Measurements from ENCODE around the gene CYGB.

Gene CYGB

DNA sequence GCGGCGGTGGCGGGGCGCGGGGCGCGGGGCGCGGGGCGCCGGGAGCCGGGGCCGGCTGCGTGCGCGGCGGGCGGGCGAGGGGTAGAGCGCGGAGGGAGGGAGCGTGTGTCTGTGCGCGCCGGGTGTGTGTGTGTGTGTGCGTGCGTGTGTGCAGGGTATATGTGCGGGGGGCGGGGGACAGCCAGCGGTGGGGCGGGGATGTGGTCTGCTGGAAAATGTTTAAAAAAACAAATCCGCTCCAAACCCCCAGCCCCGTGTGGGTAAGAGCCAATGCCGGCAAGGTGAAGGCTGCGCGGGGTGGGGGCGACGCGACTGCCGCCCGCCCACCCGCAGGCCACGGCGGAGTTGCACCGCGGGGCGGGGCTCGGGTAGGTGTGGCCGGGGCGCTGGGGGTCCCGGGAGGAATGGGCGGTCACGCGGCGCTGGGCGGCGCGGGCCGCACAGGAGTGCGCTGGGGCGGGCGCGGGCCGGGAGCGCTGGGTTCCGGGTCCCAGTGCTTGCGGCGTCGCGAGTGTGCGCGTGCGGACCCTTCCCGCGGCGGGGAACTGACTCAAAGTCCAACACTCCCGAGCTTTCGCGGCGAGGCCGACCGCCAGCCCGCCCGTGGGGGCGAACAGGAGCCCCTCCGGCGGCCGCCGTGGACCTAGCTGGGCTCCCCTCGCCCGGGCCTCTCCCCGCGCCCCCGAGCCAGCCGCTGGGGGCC is at the start of gene CYGB:
Gene CYGB (minus strand): TSS at position 132 of the 703 bp plus-strand sequence. CDS start 167 bp downstream, outside the sequence.
- no peak for DNase-seq (ENCODE audit: low read depth)

DNA sequence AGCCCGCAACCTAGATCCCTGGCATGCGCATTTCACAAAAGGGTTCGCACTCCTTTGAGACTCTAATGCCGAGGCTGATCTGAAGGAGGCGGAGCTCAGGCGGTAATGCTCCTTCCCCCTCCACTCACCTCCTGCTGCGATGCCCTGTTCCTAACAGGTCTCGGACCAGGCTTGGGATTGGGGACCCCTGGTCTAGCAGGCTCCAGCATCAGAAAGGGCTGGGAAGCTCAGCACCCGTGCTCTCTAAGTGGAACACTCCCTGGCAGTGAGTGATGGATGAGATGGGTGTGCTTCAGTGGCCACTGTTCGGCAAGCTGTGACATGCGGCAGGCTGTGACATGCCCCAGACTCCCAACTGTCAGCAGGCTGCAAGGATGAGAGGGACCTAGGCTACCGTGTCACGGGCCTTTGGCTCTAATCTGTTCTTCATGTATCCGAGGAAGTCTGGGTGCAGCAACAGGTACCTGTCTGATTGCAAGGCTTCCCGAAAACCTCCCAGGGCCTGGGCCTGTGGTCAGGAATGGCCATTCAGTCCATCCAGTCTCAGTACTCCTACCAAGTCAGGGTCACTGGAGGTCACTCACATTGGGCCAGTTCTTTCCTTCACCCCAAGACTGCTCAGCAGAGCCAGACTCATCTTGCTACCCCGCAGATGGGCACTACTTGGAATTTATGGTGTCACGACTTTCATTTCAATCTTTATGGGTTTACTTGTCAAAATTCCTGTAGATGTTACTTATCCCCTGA is 49.4 kb upstream of the CYGB start:
- no peak for DNase-seq (ENCODE audit: low read depth)

DNA sequence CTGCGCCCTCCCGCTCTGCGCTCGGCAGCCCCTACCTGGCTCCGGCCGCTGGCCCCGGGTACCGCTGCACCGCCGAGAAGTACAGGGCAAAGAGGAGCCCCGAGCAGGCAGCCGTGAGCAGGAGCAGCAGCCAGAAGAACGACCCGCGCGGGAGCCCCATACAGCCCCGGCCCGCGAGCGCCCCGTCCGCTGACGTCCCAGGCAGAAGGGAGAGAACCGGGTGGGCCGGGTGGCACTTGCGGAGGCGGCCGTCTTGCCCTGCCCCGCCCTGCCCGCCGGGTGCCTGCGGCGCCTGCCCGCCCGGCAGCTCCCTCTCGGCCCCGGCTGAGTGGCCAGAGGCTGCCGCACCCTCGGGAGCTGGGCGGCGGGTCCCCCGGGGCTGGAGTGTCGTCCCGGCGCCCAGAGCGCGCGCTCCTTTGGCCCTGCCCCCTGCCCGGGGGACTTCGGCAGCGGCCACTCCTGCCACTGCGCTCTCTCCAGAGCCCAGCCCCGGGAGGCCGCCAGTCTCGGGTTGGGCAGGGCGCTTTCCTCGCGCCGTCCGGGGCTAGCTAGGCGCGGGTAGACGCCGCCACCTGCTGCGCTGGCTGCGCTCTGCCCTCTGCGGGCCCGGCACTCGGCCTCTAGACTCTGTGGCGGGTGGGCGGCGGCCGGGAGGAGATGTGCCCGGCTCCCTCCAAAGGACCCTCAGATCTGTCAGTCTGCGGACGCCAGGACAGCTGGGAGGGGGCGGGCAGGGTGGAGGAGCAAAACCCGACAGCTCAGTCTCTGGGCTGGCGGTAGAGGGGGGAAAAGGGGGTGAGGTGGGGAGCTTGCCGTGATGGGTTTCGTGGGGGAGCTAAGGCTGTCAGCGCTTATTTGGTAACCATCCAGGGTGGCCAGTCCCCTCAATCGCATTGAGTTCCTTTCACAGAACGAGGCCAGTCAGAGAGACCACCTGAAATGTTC is 48.4 kb upstream of the CYGB start, which contains the start of gene ST6GALNAC2:
Gene ST6GALNAC2 (minus strand): TSS at position 212 of the 945 bp plus-strand sequence. CDS start 52 bp downstream, at position 160.
- no peak for DNase-seq (ENCODE audit: low read depth)

DNA sequence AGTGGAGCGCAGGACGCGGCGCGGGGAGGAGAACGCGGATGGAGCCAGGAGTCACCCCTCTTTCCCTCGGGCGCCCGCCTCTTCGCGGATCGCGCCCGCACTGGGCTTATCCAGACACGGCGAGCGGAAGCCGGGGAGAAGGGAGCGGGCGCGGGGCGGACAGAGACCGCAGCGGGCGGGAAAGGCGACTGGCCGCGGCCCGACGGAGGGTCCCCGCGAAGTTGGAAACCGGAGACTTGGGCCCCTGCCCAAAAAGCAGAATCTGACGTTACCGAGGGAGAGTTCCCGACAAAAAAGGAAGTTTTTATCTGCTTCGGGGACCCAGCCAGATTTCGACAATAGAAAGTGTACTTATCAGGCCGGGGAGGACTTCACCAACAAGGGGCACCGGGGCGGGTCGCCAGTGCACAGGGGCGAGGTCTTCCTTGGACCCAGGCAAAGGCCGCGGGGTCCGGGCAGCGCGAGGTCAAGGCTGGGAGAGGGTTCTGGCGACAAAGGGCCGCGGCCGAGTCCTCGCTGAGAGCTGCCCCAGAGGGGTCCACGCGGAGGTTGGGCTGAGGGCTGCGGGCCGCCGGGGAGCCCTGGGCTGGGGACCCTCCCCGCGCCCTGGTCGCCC is 47.6 kb upstream of the CYGB start:
- DNase-seq (ENCODE audit: low read depth): no peak

DNA sequence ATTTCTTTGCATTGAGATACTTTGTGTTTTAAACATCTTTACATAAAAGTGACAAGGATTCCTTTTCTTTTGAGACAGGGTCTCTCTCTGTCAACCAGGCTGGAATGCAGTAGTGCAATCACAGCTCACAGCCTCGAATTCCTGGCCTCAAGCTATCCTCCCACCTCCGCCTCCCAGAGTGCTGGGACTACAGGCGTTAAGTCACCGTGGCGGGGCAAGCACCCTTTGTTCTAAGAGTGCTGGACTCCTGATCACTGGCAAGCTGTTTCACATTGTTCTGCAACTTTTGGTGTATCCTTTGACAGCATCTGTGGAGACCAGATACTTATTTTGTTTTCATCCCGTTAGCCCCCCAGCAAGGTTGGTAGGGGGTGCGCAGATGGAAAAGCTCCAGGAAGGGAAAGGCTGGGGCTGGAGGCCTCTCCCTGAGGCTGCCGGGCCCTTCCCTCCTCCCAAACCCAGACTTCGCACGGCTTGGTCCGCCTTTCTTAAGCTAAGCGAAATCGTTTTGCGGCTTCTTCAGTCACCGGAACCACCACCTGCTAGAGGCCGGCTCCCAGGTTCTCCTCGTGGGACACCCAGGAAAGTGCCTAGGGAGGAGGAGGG is 47.0 kb upstream of the CYGB start:
- DNase-seq (ENCODE audit: low read depth): no peak

DNA sequence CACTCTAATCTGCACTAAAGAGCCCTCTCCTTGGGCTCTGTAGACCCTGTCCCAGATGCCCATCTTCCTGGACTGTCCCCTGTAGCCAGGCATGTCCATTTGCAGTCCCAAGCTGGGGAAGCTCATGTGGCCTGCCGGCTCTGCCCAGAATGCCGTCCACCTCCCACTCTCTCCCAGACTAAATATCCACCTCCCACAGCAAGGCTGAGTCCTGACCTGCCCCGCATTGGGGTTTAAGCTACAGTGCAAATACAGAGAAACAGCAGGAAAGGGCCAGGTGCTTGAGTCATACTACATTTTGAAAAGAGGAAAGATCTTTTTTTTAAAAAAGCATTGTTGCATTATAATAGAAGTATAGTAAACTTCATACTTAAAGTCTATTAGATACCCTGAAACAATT is 45.2 kb upstream of the CYGB start:
- no peak for DNase-seq (ENCODE audit: low read depth)

DNA sequence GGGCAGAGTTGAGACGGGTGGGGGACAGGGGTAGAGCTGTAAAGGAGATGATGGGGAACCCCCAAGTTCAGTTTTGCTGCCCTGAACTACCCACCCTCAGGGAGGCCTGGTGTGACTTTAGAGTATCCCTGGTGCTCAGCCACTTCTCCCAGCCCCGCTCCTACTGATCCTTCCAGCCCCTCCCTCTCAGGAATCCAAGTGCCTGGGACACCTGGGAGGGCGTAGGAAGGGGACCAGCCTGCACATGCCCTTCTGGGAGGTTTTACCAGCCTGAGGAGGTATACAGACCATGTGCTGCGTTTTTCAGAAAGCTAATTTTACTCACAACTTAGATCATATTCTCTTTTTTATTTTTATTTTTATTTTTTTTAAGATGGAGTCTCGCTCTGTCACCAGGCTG is 44.0 kb upstream of the CYGB start:
- no peak for DNase-seq (ENCODE audit: low read depth)

DNA sequence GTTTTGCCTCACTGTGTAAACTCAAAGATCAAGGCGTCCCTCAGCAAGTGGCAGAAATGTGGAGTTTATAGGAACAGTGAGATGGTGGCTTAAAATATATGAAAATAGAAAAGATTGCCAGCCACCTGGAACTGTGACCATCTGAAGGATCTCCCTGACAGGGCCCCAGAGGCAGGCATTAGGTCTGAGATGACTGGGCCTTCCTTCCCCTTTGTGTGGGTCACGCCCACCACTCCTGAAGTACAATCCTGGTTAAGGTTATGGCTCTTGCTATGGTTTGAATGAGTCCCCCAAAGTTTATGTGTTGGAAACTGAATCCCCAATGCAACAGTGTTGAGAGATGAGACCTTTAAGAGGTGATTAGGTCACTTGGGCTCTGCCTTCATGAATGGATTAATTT is 41.8 kb upstream of the CYGB start:
- no peak for DNase-seq (ENCODE audit: low read depth)

DNA sequence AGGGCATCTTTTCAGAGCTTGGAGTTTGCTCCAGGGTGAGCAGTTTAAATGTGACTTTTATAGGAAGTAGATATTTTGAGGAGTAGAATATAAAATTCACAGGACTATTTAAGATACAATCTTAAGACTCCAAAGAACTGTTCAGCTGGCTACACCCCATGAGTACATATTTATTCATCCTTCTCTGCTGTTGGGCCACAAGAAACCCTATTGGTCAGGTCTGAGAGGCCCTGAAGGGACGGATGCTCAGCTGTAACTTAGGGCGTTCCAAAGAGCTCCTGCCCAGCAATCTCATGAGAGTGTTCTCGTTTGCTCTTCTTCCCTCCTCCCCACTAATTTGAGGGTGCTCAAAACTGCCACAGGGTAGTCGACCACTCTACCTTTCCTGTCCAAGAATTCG is 40.9 kb upstream of the CYGB start:
- no peak for DNase-seq (ENCODE audit: low read depth)

DNA sequence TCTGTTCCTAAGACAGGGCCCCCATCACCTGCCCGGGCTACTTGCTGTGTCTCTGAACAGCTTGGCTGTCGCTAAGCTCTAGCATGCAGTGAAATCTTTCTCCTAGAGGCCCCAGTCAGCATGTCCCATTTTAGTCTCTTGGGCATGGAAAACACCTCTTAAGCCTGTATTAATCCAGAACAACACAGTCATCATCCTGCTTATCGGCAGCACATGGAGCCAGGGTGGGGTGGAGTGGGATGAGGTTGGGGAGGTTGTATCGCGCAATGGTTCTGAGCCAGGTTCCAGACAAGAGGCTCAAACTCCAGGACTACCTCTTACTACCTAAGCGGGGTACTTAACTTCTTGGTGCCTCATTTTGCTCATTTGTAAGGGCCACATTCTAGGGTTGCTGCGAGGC is 40.4 kb upstream of the CYGB start:
- DNase-seq (ENCODE audit: low read depth): no peak

DNA sequence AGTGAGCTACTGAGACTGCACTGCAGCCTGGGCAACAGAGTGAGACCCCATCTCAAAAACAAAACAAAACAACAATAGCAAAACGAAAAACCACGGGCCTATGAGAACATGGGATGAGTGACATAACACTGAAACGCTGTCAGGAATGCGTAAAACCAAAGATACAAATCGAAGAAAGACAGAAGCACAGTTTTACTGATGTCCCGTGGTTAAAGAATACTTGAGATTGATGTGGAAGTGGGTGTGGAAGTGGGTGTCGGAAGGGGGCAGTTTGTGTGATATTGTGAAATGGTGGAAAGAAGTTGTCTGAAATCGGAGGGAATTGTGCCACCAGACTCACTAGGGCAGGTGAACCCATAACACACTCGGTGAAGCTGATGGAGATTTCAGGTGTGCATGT is 38.7 kb upstream of the CYGB start:
- DNase-seq (ENCODE audit: low read depth): no peak

DNA sequence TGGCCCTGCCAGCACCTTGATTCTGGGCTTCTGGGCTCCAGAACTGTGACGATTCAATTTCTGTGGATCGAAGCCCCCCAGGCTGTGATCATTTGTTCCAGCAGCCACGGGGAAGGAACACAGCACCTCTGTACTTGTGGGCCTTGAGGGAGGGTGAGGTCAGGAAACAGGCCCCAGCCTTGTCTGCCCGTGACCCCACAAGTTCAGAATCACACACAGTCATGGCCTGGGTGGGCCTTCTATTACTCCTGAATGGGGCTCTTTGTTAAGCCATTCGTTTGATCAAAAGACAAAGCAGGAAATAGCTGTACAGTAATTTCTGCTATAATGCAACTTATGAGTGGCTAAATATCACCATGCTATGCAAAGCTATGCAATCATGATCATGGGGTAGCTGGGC is 38.1 kb upstream of the CYGB start:
- DNase-seq (ENCODE audit: low read depth): no peak

DNA sequence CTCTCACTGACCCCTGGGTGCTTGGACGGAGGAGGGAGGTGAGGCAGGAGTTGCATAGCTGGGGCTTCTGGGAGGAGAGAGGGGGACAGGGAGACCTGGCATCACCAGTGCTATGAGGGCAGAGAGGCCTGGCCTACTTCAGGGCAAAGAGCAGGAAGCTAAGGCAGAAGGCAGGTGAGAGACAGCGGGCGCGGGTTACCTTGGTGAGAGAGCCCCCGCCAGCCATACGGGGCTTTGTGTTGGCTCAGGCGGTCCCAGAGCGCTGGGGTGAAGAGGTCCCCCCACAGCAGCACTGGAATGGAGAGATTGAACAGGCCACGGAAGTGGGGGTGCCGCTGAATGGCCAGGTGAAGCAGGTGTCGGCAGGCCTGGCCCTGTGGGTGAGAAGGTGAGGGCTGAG is 36.7 kb upstream of the CYGB start:
- no peak for DNase-seq (ENCODE audit: low read depth)

DNA sequence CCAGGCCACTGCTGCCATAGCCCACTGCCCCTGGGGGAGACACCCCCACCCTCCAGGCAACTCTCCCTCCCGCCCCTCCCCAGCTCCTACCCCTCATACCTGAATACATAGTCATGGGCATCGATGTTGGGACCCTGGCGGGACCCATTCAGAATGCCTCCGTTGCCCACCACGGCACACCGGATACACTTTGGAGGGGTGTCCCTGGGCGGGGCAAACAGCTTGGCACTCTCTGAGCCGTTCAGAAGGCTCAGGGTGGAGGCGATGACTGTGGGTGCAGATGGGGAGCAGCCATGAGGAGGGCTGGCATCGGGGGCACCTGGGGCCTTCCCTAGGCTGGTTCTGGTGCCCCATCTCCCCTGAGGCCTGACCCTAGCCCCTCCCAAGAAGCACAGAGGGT is 35.6 kb upstream of the CYGB start:
- no peak for DNase-seq (ENCODE audit: low read depth)

DNA sequence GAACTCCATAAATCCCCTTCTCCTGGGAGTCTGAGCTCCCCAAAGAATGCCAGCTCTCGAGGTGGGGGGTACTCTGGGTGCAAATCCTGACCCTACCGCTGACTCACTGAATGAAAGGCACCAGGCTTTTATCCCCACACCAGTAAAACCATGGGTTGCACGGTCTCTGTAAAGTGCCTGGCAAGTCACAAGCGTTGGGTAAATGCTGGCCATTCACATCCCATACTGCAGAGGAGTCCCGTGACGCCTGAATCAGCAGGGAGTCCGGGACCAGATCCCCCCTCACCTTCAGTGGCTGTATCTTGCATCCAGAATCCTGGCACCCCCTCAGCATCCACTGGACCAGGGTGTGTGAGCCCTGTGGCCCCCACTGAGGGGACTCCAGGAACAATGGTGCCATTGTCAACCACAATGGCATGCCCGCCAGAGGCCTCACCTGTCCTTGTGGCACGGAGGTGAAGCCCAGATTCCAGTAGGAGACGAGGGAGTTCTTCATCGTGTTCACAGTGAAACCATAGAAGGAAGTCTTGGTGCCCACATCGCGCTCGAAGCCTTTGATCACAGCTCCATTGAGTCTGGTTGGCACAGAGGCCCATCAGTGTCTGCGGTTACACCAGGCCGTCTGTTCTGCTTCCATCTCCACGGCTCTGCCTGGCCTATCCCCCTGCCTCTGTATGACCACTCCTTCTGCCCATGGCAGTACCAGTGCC is 34.8 kb upstream of the CYGB start:
- DNase-seq (ENCODE audit: low read depth): no peak

DNA sequence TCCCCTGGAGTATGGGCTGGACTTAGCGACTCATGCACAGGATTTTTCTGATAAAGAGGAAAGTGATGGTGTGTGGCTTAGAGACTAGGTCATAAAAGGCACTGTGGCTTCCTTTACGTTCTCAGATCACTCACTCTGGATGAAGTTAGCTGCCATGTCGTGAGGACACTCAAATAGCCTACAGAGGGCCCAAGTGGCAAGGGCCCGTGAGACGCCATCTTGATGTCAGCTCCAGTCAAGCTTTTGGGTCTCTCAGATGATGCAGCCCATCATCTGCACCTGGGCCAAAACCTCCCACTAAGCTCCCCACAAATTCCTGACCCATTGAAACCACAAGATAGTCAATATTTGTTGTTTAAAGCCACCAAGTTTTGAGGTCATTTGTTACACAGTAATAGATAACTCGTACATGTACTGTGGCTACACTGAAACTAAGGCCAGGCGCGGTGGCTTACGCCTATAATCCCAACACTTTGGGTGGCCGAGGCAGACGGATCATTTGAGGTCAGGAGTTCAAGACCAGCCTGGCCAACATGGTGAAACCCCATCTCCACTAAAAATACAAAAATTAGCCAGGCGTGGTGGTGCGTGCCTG is 33.5 kb upstream of the CYGB start:
- DNase-seq (ENCODE audit: low read depth): no peak

DNA sequence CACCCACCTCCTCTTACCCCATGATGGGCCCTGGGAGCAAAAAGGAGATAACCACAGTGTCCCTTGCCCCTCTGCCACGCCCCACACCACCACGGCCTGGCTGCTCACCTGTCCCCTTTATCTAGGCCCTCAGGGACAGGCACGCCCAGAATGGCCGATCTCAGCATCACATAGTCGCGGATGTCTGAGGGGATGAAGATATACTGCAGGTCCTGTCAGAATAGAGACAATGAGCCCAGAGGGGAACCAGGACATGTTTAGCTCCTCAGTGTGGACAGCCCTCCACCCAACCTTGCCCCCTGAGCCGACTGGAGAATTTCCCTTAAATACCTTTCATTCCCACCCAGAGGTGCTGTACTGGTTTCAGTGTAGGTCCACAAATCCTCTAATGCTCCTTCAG is 32.9 kb upstream of the CYGB start:
- no peak for DNase-seq (ENCODE audit: low read depth)

DNA sequence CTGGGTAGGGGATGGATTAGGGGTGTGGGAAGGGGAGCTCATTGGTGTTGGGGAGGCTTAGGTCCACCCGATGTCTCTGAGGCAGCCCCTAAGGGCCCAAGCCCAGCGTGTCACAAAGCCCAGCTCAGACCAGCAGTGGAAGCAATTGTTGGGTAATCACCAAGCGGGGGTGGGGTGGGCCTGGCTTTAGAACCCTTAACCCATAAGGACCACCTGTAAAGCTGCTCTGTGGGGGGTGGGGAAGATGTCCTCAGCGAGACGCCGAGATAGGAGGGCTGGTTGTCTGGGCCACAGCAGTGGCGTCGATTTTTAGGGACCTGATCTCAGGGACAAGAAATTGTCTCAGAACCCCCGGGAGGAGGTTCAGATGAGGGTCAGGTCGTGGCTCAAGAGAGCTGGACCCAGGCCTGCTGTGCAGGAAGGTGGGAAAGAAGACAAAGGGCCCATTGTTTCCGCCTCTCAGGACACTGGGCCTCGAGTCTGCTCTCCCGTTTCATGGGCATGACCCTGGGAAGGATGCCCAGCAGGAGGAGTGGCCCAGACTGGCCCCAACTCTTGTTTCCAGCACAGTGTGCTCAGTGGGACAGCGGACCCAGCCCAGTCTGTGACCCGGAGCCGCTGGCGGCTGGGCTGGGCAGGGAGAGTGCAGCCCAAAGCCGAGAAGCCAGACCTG is 32.2 kb upstream of the CYGB start:
- DNase-seq (ENCODE audit: low read depth): no peak

DNA sequence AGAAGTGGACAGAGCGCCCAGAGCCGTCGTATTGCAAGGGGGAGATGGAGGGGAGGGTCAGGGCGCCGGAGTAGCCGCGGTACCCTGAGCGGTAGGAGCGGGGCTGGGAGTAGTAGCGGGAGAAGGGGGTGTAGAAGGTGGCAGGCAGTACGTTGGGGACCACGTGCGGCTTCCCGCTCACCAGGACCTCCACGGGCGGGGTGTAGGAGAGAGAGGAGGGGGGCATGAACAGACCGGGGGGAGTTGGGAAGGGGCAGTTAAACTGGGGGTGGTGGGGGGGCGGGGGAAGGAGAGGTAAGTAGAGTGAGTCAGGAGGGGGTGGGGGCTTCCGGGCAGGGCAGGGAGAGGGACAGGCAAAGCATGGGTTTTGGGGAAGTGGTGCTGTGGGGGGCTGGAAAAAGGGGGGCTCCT is 31.3 kb upstream of the CYGB start:
- no peak for DNase-seq (ENCODE audit: low read depth)

All from stimulated activated CD8-positive, alpha-beta memory T cell treated with anti-CD3 and anti-CD28 coated beads, Interleukin-15, amount 100 ng/mL, for 24 hours (primary cell).